Prostate gland (tissue), 2 donors: ENCODE results near the gene PAQR7.

Experiments
- POLR2A ChIP-seq: fragments of 450-650 bp; IDR thresholded peaks from one replicate; pipeline ENCODE4 v1.6.1; 2016; ENCODE audit warnings: antibody characterized with exemption, mild to moderate bottlenecking
- TF ChIP-seq, protein P1 (sequence below), 4 experiments: fragments of 200-600 bp in 2 of 4; fragments of 450-650 bp in 2 of 4; sonication (generic) in 2 of 4; IDR thresholded peaks; 1 replicate in 3 of 4; 2 replicates in 1 of 4; pipeline ENCODE4 v1.5.1; 2016 to 2019; ENCODE audit warnings: antibody characterized with exemption in 4 of 4, mild to moderate bottlenecking in 2 of 4, moderate library complexity in 2 of 4

DNA sequence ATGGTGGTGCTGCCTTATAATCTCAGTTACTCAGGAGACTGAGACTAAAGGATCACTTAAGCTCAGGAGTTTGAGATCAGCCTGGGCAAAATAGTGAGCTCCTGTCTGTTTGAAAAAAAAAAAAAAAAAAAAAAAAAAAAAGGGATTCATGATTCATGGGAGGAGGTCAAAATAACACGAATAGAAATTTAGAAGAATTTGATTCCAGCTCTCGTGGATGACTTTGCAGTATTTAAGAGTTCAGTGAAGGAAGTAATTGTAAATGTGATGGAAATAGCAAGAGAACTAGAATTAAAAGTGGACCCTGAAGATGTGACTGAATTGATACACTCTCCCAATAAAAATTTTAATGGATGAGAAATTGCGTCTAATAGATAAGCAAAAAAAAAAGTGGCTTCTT lies 32.0 kb downstream of the PAQR7 start:
- TF ChIP-seq, protein P1, sequence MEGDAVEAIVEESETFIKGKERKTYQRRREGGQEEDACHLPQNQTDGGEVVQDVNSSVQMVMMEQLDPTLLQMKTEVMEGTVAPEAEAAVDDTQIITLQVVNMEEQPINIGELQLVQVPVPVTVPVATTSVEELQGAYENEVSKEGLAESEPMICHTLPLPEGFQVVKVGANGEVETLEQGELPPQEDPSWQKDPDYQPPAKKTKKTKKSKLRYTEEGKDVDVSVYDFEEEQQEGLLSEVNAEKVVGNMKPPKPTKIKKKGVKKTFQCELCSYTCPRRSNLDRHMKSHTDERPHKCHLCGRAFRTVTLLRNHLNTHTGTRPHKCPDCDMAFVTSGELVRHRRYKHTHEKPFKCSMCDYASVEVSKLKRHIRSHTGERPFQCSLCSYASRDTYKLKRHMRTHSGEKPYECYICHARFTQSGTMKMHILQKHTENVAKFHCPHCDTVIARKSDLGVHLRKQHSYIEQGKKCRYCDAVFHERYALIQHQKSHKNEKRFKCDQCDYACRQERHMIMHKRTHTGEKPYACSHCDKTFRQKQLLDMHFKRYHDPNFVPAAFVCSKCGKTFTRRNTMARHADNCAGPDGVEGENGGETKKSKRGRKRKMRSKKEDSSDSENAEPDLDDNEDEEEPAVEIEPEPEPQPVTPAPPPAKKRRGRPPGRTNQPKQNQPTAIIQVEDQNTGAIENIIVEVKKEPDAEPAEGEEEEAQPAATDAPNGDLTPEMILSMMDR (IDR thresholded peaks at IDR 0.05): no peak
- TF ChIP-seq POLR2A: no peak
